Heart left ventricle (tissue), 13 donors: ENCODE data around the gene PLIN4.

Experiments
- CTCF ChIP-seq, 12 donors: fragments of 200-600 bp; sonication (generic) in 4 of 12; IDR thresholded peaks; one replicate each; pipeline versions ENCODE4 v1.5.0 to v1.8.0; 2018 to 2022; ENCODE audit warnings: antibody characterized with exemption in 12 of 12, mild to moderate bottlenecking in 5 of 12
- POLR2A ChIP-seq, 2 donors: fragments of 450-650 bp; IDR thresholded peaks; one replicate each; pipeline ENCODE4 v1.6.1; 2017; ENCODE audit warnings: antibody characterized with exemption in 2 of 2, mild to moderate bottlenecking in 2 of 2, moderate library complexity in 2 of 2
- donor health status: ischemic (EF 13 %, LVEDD 7.1; RV severe dilation, severe dysfunction).
- donor health status: DM: no; HTN: yes; CAD: no.
- donor health status: DM: no; HTN: no; CAD: no.
- donor health status: ischemic (EF 25% LVEDD 6.9; RV normal size, moderate dysfunction).
- donor health status: ischemic (EF 25% LVEDD 5.7; RV mildly dilated, moderate dysfunction).
- donor health status: ischemic (EF 35%, LVEDD 5.7; RV mildly dilated, moderate dysfunction).
- donor health status: nonischemic (EF 11% LVEDD 7.7; RV severe dilation, severe dysfunction).
- donor health status: DM: yes; HTN: yes; CAD: no.
- donor health status: PGD.
- donor health status: ischemic (EF 29% LVEDD 5.4; RV normal size, mild dysfunction).
- donor health status: nonischemic (EF 23%, LVEDD 6.1; RV moderate dilation, normal function).

GRCh38 chr19:4550018-4550417 is 31.7 kb upstream of the PLIN4 start:
- TF ChIP-seq CTCF (IDR thresholded peaks at IDR 0.05): no peak
- no peak for TF ChIP-seq POLR2A (IDR thresholded peaks at IDR 0.05)
